WTC11 (cell line): ENCODE measurements around the gene ALLC.

Source experiments
- ATF3 ChIP-seq: sonication (generic); formaldehyde crosslinking; conservative IDR thresholded peaks from 2 replicates; pipeline ENCODE4 v1.8.1; 2022; ENCODE audit warnings: mild to moderate bottlenecking, missing genetic modification reagents
- KAT7 ChIP-seq: sonication (generic); formaldehyde crosslinking; IDR thresholded peaks from 2 replicates; pipeline ENCODE4 v1.8.1; 2023; ENCODE audit warnings: missing genetic modification reagents, mild to moderate bottlenecking, borderline replicate concordance
- TF ChIP-seq, protein P1 (sequence below): sonication (generic); formaldehyde crosslinking; IDR thresholded peaks from 2 replicates; pipeline ENCODE4 v1.8.0; 2022; ENCODE audit warnings: mild to moderate bottlenecking, missing genetic modification reagents
- TF ChIP-seq, protein P2 (sequence below): sonication (generic); formaldehyde crosslinking; IDR thresholded peaks from 2 replicates; pipeline ENCODE4 v1.8.1; 2023; ENCODE audit warnings: mild to moderate bottlenecking, missing genetic modification reagents, moderate library complexity
- TF ChIP-seq, protein P3 (sequence below): sonication (generic); formaldehyde crosslinking; IDR thresholded peaks from 2 replicates; pipeline ENCODE4 v1.8.1; 2022; ENCODE audit warnings: low read depth, mild to moderate bottlenecking, moderate library complexity, missing genetic modification reagents, borderline replicate concordance
- TF ChIP-seq, protein P4 (sequence below): fragments of 200-600 bp; IDR thresholded peaks from 2 replicates; pipeline ENCODE4 v1.8.0; 2022; ENCODE audit warnings: antibody characterized with exemption
- TF ChIP-seq, protein P5 (sequence below): sonication (generic); formaldehyde crosslinking; IDR thresholded peaks from 2 replicates; pipeline ENCODE4 v1.8.0; 2023; ENCODE audit warnings: mild to moderate bottlenecking, missing genetic modification reagents
- TF ChIP-seq, protein P6 (sequence below): sonication (generic); formaldehyde crosslinking; IDR thresholded peaks from 2 replicates; pipeline ENCODE4 v1.8.1; 2023; ENCODE audit warnings: mild to moderate bottlenecking, missing genetic modification reagents, moderate library complexity

- TF ChIP-seq, protein P1, sequence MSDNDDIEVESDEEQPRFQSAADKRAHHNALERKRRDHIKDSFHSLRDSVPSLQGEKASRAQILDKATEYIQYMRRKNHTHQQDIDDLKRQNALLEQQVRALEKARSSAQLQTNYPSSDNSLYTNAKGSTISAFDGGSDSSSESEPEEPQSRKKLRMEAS (CRISPR knock-in tag): no peak
- TF ChIP-seq, protein P2, sequence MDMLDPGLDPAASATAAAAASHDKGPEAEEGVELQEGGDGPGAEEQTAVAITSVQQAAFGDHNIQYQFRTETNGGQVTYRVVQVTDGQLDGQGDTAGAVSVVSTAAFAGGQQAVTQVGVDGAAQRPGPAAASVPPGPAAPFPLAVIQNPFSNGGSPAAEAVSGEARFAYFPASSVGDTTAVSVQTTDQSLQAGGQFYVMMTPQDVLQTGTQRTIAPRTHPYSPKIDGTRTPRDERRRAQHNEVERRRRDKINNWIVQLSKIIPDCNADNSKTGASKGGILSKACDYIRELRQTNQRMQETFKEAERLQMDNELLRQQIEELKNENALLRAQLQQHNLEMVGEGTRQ: no peak
- TF ChIP-seq, protein P3, sequence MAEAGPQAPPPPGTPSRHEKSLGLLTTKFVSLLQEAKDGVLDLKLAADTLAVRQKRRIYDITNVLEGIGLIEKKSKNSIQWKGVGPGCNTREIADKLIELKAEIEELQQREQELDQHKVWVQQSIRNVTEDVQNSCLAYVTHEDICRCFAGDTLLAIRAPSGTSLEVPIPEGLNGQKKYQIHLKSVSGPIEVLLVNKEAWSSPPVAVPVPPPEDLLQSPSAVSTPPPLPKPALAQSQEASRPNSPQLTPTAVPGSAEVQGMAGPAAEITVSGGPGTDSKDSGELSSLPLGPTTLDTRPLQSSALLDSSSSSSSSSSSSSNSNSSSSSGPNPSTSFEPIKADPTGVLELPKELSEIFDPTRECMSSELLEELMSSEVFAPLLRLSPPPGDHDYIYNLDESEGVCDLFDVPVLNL: no peak
- TF ChIP-seq ATF3: no peak
- TF ChIP-seq, protein P4, sequence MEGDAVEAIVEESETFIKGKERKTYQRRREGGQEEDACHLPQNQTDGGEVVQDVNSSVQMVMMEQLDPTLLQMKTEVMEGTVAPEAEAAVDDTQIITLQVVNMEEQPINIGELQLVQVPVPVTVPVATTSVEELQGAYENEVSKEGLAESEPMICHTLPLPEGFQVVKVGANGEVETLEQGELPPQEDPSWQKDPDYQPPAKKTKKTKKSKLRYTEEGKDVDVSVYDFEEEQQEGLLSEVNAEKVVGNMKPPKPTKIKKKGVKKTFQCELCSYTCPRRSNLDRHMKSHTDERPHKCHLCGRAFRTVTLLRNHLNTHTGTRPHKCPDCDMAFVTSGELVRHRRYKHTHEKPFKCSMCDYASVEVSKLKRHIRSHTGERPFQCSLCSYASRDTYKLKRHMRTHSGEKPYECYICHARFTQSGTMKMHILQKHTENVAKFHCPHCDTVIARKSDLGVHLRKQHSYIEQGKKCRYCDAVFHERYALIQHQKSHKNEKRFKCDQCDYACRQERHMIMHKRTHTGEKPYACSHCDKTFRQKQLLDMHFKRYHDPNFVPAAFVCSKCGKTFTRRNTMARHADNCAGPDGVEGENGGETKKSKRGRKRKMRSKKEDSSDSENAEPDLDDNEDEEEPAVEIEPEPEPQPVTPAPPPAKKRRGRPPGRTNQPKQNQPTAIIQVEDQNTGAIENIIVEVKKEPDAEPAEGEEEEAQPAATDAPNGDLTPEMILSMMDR: no peak
- TF ChIP-seq KAT7 (CRISPR knock-in tag): no peak
- TF ChIP-seq, protein P5, sequence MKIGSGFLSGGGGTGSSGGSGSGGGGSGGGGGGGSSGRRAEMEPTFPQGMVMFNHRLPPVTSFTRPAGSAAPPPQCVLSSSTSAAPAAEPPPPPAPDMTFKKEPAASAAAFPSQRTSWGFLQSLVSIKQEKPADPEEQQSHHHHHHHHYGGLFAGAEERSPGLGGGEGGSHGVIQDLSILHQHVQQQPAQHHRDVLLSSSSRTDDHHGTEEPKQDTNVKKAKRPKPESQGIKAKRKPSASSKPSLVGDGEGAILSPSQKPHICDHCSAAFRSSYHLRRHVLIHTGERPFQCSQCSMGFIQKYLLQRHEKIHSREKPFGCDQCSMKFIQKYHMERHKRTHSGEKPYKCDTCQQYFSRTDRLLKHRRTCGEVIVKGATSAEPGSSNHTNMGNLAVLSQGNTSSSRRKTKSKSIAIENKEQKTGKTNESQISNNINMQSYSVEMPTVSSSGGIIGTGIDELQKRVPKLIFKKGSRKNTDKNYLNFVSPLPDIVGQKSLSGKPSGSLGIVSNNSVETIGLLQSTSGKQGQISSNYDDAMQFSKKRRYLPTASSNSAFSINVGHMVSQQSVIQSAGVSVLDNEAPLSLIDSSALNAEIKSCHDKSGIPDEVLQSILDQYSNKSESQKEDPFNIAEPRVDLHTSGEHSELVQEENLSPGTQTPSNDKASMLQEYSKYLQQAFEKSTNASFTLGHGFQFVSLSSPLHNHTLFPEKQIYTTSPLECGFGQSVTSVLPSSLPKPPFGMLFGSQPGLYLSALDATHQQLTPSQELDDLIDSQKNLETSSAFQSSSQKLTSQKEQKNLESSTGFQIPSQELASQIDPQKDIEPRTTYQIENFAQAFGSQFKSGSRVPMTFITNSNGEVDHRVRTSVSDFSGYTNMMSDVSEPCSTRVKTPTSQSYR (CRISPR knock-in tag): no peak
- TF ChIP-seq, protein P6, sequence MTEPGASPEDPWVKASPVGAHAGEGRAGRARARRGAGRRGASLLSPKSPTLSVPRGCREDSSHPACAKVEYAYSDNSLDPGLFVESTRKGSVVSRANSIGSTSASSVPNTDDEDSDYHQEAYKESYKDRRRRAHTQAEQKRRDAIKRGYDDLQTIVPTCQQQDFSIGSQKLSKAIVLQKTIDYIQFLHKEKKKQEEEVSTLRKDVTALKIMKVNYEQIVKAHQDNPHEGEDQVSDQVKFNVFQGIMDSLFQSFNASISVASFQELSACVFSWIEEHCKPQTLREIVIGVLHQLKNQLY (CRISPR knock-in tag): no peak
These were observed 45.3 kb downstream of the ALLC start, which contains the start of gene DCDC2C for GRCh38 chr2:3703236-3703756.
